LNCaP clone FGC (cell line): Measurements from ENCODE around the gene DUSP22.
"Not testable (repeated sequence)": the region's sequence is repeated elsewhere in the genome, so short reads cannot be mapped to it uniquely, and the experiment has no call there.

Experiments
- DNase-seq: peaks from one replicate; pipeline ENCODE4 v3.0.0-alpha.2; 2011; ENCODE audit warnings: low read depth
- H3K4me3 ChIP-seq: 2 replicates; pipeline ENCODE4 v1.5.1; 2011; ENCODE audit warnings: mild to moderate bottlenecking, low read depth, low read length, control low read depth
- TF ChIP-seq, protein P1 (sequence below): IDR thresholded peaks from 2 replicates; pipeline ENCODE4 v1.5.1; 2012; ENCODE audit warnings: mild to moderate bottlenecking; ENCODE audit not compliant: control insufficient read depth, insufficient read depth; ENCODE audit errors: extremely low read depth

Gene DUSP22

GRCh38 chr6:367891-368630 is 75.8 kb downstream of the DUSP22 start:
- TF ChIP-seq, protein P1, sequence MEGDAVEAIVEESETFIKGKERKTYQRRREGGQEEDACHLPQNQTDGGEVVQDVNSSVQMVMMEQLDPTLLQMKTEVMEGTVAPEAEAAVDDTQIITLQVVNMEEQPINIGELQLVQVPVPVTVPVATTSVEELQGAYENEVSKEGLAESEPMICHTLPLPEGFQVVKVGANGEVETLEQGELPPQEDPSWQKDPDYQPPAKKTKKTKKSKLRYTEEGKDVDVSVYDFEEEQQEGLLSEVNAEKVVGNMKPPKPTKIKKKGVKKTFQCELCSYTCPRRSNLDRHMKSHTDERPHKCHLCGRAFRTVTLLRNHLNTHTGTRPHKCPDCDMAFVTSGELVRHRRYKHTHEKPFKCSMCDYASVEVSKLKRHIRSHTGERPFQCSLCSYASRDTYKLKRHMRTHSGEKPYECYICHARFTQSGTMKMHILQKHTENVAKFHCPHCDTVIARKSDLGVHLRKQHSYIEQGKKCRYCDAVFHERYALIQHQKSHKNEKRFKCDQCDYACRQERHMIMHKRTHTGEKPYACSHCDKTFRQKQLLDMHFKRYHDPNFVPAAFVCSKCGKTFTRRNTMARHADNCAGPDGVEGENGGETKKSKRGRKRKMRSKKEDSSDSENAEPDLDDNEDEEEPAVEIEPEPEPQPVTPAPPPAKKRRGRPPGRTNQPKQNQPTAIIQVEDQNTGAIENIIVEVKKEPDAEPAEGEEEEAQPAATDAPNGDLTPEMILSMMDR: no peak
- no peak for DNase-seq
- no peak overlapping the region for H3K4me3 ChIP-seq

- TF ChIP-seq, protein P1: no peak
- DNase-seq: no peak
- no peak overlapping the region for H3K4me3 ChIP-seq
These were observed 77.5 kb downstream of the DUSP22 start for GRCh38 chr6:369559-370431.

DNA sequence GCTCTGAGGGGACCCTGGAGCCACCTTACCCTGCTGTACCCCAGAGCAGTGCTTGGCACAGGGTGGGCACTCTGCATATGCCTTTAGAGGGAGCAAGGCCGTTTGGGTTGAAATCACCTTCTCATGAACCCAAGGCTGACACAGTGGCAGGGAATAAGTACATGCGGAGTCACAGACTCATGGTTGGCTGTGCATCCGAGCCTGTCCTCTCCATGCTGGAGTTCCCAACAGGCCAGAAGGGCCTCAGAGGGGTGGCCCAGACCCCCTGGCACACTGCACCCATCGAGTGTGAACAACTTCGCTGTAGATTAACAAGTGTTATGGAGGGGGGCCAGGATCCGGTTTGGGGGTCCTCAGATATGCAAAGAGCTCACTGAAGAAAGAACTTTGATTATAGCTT is 78.3 kb downstream of the DUSP22 start:
- TF ChIP-seq, protein P1: no peak
- H3K4me3 ChIP-seq: no peak overlapping the region
- no peak for DNase-seq

DNA sequence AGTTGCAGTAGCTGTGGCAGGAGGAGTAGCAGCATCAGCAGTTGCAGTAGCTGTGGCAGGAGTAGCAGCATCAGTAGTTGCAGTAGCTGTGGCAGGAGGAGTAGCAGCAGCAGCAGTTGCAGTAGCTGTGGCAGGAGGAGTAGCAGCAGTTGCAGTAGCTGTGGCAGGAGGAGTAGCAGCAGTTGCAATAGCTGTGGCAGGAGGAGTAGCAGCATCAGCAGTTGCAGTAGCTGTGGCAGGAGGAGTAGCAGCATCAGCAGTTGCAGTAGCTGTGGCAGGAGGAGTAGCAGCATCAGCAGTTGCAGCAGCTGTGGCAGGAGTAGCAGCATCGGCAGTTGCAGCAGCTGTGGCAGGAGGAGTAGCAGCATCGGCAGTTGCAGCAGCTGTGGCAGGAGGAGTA is 79.6 kb downstream of the DUSP22 start:
- DNase-seq, H3K4me3 ChIP-seq: not testable (repeated sequence)

DNA sequence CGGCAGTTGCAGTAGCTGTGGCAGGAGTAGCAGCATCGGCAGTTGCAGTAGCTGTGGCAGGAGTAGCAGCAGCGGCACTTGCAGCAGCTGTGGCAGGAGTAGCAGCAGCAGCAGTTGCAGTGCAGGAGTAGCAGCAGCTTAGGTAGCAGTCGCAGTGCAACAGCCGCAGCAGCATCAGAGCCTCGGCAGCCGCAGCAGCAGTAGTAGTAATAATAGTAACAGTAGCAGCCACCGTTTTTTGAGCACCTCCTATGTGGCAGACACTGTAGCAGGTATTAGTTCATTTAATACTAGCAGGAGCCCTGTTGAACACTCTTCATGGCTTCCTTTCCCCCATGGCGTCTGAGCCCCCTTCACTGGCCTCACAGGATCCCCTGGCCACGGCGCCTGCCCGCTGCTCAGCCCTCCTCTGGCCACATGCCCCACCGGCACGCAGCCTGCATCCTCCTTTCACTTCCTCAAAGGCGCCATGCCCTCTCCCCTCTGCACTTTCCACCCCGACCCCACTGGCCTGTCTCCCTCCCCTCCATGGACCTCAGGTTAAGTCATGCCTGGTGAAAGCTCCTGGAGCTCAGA is 80.1 kb downstream of the DUSP22 start:
- TF ChIP-seq, protein P1: no peak
- no peak for DNase-seq
- H3K4me3 ChIP-seq: no peak overlapping the region

DNA sequence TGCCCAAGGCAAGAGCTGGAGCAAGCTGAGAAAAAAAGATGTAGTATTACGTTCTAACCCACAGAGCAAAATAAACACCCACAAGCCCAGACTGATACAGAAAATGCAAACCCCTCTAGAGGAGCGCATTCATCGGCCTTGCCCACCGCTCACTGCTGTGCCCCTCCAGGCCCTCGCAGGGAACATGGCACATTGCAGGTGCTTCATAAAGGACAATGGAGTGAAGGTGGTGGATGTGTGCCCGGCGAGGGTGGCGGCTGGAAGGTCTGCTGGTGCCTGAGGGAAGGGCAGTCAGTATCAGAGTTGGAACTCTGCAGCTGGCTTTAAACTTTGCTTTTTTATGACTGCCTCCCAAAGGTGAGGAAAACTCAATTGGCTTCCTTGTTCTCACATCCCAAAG is 80.7 kb downstream of the DUSP22 start:
- DNase-seq: no peak
- TF ChIP-seq, protein P1: no peak
- H3K4me3 ChIP-seq: no peak overlapping the region
